IPS DF 4.7 (cell line): ENCODE results near the gene CD1E.
"Not testable (repeated sequence)": the region's sequence is repeated elsewhere in the genome, so short reads cannot be mapped to it uniquely, and the experiment has no call there.

ENCODE experiments used
- DNase-seq: peaks from one replicate; pipeline ENCODE4 v3.0.0-alpha.2; 2013; ENCODE audit warnings: low spot score; ENCODE audit errors: extremely low read depth

CD1E gene

GRCh38 chr1:158362482-158362881 is 8.8 kb downstream of the CD1E start:
- DNase-seq, result no peak

GRCh38 chr1:158362941-158363340 is 9.2 kb downstream of the CD1E start:
- DNase-seq, result no peak

GRCh38 chr1:158366783-158367182 is 13.1 kb downstream of the CD1E start:
- no peak for DNase-seq

- DNase-seq, result no peak
Measured at GRCh38 chr1:158371188-158371953, 17.7 kb downstream of the CD1E start.

- not testable (repeated sequence) for DNase-seq
Measured at GRCh38 chr1:158374101-158374500, 20.4 kb downstream of the CD1E start.

GRCh38 chr1:158374860-158375259 is 21.2 kb downstream of the CD1E start:
- no peak for DNase-seq

- DNase-seq, result no peak
Measured at GRCh38 chr1:158390331-158390730, 36.6 kb downstream of the CD1E start.

GRCh38 chr1:158391099-158391498 is 37.4 kb downstream of the CD1E start:
- no peak for DNase-seq

GRCh38 chr1:158393476-158393875 is 39.8 kb downstream of the CD1E start:
- no peak for DNase-seq

GRCh38 chr1:158396646-158397045 is 43.0 kb downstream of the CD1E start:
- DNase-seq, result no peak

- no peak for DNase-seq
Measured at GRCh38 chr1:158398818-158399514, 45.3 kb downstream of the CD1E start, which contains the start of gene OR10T2. Gene OR10T2, minus strand, starts transcription at chr1:158399466. Its CDS starts 0 bp downstream, at chr1:158399466.

- DNase-seq, result no peak
Measured at GRCh38 chr1:158400871-158401270, 47.2 kb downstream of the CD1E start.

- DNase-seq, result no peak
Measured at GRCh38 chr1:158407092-158407491, 53.4 kb downstream of the CD1E start.
